ES-I3 (cell line): ENCODE measurements around the gene OTOP1.
"Not testable (repeated sequence)": the region's sequence is repeated elsewhere in the genome, so short reads cannot be mapped to it uniquely, and the experiment has no call there.

Experiments
- H3K36me3 ChIP-seq: 2 replicates; pipeline ENCODE4 v1.6.1; 2013; ENCODE audit warnings: mild to moderate bottlenecking, low read length, control low read depth, moderate library complexity; ENCODE audit not compliant: insufficient read depth
- H3K4me1 ChIP-seq: 2 replicates; pipeline ENCODE4 v1.6.1; 2013; ENCODE audit warnings: mild to moderate bottlenecking, control low read depth, low read length; ENCODE audit not compliant: insufficient read depth
- H3K9ac ChIP-seq: 2 replicates; pipeline ENCODE4 v1.6.1; 2013; ENCODE audit warnings: low read depth, mild to moderate bottlenecking, low read length, moderate library complexity
- H3K9me3 ChIP-seq: 2 replicates; pipeline ENCODE4 v1.6.1; 2013; ENCODE audit warnings: mild to moderate bottlenecking, low read length, moderate library complexity; ENCODE audit not compliant: control insufficient read depth, insufficient read depth

Gene OTOP1

DNA sequence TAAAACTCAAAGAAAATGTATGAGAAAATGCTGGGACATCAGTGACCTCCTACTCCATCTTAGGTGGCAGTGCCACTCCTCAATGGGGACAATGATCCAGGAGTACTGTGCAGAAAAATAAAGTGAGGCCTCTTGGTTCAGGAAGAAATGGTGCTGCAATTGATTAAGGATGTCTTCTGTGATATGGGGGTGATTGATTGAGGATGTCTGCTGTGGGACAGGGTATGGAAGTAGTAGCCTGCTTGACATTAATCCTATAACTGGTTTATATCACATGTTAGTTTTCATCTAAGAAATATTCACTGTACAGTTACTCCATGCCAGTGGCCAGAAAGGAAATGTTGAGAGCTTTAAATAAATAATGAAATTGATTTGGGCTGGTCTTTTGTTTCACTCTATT, 20.5 kb downstream of the OTOP1 start:
- Histone ChIP-seq H3K9ac (no peak overlapping the region), H3K9me3 (no peaks in the 10 kb centered on the region), H3K36me3 (no peaks in the 10 kb centered on the region), H3K4me1 (peaks cover 7% of the 10 kb centered on the region; the same call in 1 of the 2 replicates)

GRCh38 chr4:4204401-4204745, 22.4 kb downstream of the OTOP1 start:
- no peaks in the 10 kb centered on the region for H3K9me3 ChIP-seq
- no peaks in the 10 kb centered on the region for H3K36me3 ChIP-seq
- peaks cover 7% of the 10 kb centered on the region; the same call in 1 of the 2 replicates for H3K4me1 ChIP-seq
- H3K9ac ChIP-seq, result no peak overlapping the region

- H3K4me1 ChIP-seq, result peaks cover 7% of the 10 kb centered on the region; the same call in 1 of the 2 replicates
- H3K9me3 ChIP-seq, result no peaks in the 10 kb centered on the region
- H3K36me3 ChIP-seq, result no peaks in the 10 kb centered on the region
- no peak overlapping the region for H3K9ac ChIP-seq
Measured at GRCh38 chr4:4203688-4204400, 22.9 kb downstream of the OTOP1 start.

GRCh38 chr4:4202510-4202909, 24.2 kb downstream of the OTOP1 start:
- Histone ChIP-seq H3K9me3 (no peaks in the 10 kb centered on the region), H3K36me3 (no peaks in the 10 kb centered on the region), H3K4me1 (peaks cover 7% of the 10 kb centered on the region; the same call in 1 of the 2 replicates), H3K9ac (no peak overlapping the region)

DNA sequence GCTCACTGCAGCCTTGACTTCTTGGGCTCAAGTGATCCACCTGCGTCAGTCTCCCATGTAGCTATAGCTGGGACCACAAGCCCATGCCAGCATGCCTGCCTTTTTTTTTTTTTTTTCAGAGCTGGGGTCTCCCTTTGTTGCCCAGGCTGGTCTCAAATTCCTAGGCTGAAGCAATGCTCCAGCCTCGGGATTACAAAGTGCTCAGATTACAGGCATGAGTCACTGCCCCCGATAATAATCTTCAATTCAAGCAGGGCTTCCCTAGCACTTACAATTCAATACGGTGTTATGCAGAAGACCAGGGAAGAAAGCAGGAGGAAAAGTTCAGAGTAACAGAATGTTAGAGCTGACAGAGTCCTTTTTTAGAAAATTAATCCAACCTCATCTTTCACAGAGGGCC, 26.1 kb downstream of the OTOP1 start:
- no peak overlapping the region for H3K9ac ChIP-seq
- H3K4me1 ChIP-seq, result peaks cover 6% of the 10 kb centered on the region; the same call in 1 of the 2 replicates
- no peaks in the 10 kb centered on the region for H3K9me3 ChIP-seq
- H3K36me3 ChIP-seq, result no peaks in the 10 kb centered on the region

DNA sequence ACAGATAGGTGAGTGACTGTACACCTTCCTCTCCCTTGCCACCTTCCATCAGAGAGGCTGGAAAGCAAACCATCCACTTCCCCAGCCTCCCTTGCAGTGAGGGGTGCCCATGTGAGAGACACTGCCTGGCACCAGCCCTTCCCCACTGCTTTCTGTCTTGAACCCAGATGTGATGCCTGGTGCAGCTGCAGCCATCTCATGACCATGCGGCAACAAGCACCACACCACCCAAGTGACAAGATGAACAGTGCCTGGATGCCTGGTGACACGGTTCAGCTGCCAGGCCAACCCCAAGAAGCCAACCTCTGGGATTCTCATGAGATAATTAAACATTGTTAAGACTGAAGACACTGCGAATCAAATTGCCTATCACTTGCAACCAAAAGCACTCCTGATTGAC, 31.4 kb downstream of the OTOP1 start:
- Histone ChIP-seq H3K36me3 (no peaks in the 10 kb centered on the region), H3K4me1 (no peaks in the 10 kb centered on the region)

GRCh38 chr4:4188557-4188956, 38.2 kb downstream of the OTOP1 start:
- not testable (repeated sequence) for H3K9ac ChIP-seq, H3K9me3 ChIP-seq, H3K4me1 ChIP-seq, H3K36me3 ChIP-seq

More for the DNA sequence above, 31.4 kb downstream of the OTOP1 start:
- Histone ChIP-seq H3K9me3 (no peaks in the 10 kb centered on the region), H3K9ac (no peak overlapping the region)

GRCh38 chr4:4185528-4185927, 41.2 kb downstream of the OTOP1 start:
- H3K4me1 ChIP-seq, result no peaks in the 10 kb centered on the region
- H3K36me3 ChIP-seq, result no peaks in the 10 kb centered on the region
- no peak overlapping the region for H3K9ac ChIP-seq
- no peaks in the 10 kb centered on the region for H3K9me3 ChIP-seq

DNA sequence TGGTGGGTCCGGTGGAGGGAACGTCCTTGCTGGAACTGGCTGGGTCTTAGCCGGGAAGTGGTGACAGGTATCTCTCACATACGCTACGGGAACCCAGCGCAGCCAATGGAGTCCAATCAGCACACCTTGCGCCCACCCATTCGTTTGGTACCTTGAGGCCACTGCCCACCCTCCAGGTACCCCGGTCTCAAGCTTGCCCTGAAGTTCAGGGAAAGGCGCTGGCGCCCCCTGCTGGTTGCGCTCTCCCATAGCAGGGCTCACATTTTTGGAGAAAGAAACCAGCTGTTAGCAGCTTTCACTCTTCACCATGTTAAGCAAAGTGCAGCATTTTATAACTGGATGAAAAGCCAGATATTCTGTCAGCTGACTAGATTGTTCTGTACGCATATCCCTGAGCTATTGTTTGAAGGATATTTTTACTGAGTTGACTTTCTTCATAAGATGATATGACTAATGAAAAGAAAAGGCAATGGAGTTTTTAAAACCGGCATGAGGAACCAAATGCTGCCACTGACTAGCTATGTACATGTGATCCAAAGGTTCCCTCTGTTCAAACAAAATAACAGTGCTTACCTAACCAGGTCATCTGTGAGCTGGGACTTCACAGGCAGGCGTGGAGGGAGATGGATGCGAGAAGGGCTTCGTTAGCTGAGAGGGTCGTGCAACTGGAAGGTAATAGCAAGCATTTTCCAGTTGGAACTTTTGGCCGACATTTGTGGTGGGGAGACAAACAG, 43.7 kb downstream of the OTOP1 start:
- H3K36me3 ChIP-seq, result no peaks in the 10 kb centered on the region
- no peak overlapping the region for H3K9ac ChIP-seq
- H3K4me1 ChIP-seq, result no peaks in the 10 kb centered on the region
- no peaks in the 10 kb centered on the region for H3K9me3 ChIP-seq

DNA sequence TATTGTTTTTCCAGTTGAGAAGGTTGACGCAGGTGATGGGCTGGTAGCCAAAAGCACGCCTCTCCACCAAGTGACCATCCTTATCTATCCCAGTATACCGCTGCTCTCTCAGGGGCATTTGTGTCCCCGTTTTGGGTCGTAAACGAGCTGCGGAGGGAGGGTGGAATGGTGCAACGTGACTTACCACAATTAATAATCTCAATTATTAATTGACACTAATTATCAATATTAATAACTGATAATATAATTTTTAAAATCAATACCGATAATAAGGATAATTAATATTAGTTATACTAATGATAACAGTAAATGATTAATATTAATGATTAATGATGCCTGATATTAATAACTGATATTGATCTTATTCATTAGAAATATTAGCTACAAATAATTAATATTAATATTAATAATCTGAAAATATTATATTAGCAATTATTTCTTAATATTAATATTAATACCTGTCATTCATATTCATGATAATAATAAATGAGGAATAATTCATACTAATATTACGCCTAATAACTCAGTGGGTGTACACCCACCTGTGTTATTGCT, 56.1 kb downstream of the OTOP1 start:
- H3K4me1 ChIP-seq, result peaks cover 8% of the 10 kb centered on the region; the same call in 1 of the 2 replicates
- no peaks in the 10 kb centered on the region for H3K36me3 ChIP-seq
- no peaks in the 10 kb centered on the region for H3K9me3 ChIP-seq
- no peak overlapping the region for H3K9ac ChIP-seq

GRCh38 chr4:4167981-4168780, 58.5 kb downstream of the OTOP1 start:
- H3K4me1 ChIP-seq, H3K9ac ChIP-seq, H3K9me3 ChIP-seq, H3K36me3 ChIP-seq: not testable (repeated sequence)

- H3K9me3 ChIP-seq, H3K4me1 ChIP-seq, H3K9ac ChIP-seq, H3K36me3 ChIP-seq: not testable (repeated sequence)
Measured at GRCh38 chr4:4166986-4167385, 59.7 kb downstream of the OTOP1 start.

DNA sequence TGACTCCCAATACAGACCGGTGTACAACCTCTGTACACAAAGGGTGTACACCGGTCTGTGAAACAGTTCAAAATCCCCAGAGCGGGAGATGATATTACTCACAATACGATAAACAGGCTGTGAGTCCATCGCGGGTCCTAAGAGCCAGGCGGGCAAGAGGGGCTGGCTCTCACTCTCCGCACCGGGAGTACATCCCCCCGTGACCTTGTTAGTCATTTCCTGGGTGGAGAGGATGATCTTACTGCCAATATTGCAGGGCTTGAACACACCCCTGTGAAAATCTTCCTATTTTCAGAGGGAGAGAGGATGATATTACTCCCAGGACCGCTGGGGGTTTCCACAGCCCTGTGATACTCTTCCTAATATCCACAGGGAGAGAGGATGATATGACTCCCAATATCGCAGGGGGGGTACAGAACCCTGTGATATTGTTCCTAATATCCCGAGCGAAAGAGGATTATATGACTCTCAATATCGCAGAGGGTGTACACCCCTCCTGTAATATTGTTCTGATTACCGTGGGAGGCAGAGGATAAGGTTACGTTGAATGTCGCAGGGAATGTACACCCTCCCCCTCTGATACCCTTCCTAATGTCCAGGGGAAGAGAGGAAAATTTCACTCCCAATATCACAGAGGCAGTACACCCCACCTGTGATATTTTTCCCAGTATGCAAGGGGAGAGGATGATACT, 60.9 kb downstream of the OTOP1 start:
- not testable (repeated sequence) for H3K4me1 ChIP-seq, H3K9me3 ChIP-seq, H3K9ac ChIP-seq, H3K36me3 ChIP-seq

- H3K9me3 ChIP-seq, H3K9ac ChIP-seq, H3K4me1 ChIP-seq, H3K36me3 ChIP-seq: not testable (repeated sequence)
Measured at GRCh38 chr4:4164532-4165173, 62.1 kb downstream of the OTOP1 start.
